Stimulated activated CD8-positive, alpha-beta memory T cell treated with anti-CD3 and anti-CD28 coated beads, Interleukin-4, amount 100 ng/mL, for 48 hours (primary cell): Measurements from ENCODE around the gene BRINP2.

Experiments
- DNase-seq: peaks from one replicate; pipeline ENCODE4 v3.0.0-alpha.2; 2020

The BRINP2 gene, protein sequence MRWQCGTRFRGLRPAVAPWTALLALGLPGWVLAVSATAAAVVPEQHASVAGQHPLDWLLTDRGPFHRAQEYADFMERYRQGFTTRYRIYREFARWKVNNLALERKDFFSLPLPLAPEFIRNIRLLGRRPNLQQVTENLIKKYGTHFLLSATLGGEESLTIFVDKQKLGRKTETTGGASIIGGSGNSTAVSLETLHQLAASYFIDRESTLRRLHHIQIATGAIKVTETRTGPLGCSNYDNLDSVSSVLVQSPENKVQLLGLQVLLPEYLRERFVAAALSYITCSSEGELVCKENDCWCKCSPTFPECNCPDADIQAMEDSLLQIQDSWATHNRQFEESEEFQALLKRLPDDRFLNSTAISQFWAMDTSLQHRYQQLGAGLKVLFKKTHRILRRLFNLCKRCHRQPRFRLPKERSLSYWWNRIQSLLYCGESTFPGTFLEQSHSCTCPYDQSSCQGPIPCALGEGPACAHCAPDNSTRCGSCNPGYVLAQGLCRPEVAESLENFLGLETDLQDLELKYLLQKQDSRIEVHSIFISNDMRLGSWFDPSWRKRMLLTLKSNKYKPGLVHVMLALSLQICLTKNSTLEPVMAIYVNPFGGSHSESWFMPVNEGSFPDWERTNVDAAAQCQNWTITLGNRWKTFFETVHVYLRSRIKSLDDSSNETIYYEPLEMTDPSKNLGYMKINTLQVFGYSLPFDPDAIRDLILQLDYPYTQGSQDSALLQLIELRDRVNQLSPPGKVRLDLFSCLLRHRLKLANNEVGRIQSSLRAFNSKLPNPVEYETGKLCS

DNA sequence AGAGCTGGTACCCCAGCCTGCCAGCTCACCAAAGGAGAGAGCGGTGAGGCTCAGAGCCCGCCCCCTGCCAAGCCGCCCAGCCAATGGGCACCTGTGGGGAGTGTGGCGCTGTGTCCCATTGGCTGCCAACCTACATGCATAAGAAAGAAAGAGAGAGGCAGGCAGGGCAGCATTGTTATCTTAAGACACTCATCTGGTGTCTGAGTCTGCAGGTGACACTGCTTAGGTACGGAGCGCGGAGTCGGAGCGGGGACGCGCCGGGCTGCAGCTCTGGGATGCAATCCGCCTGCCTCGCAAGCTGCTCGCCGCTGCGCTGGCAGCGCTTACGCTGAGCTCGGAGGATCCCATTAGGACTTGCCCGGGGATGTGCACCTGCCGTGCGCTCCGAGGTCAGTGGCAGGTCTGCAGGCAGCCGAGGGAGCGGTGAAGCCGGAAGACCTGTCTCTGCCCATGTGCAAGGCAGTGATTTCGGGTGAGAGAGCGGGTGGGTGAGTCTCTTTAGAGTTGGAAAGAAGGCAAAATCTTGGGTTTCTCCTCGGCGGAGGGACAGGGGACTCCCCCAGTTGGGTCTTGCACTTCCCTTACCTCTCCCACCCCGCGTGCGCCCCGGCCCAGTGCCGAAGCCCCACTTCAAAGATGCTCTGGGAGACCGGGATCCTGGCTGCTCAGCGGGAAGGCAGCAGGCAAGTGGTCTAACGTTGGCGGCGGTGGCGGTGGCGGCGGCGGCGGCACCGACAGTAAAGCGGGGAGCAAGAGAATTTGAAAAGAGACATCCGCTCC lies at the start of gene BRINP2:
Gene BRINP2 (plus strand): TSS at position 203 of the 780 bp plus-strand sequence. CDS start 58,919 bp downstream, outside the sequence.
- no peak for DNase-seq

DNA sequence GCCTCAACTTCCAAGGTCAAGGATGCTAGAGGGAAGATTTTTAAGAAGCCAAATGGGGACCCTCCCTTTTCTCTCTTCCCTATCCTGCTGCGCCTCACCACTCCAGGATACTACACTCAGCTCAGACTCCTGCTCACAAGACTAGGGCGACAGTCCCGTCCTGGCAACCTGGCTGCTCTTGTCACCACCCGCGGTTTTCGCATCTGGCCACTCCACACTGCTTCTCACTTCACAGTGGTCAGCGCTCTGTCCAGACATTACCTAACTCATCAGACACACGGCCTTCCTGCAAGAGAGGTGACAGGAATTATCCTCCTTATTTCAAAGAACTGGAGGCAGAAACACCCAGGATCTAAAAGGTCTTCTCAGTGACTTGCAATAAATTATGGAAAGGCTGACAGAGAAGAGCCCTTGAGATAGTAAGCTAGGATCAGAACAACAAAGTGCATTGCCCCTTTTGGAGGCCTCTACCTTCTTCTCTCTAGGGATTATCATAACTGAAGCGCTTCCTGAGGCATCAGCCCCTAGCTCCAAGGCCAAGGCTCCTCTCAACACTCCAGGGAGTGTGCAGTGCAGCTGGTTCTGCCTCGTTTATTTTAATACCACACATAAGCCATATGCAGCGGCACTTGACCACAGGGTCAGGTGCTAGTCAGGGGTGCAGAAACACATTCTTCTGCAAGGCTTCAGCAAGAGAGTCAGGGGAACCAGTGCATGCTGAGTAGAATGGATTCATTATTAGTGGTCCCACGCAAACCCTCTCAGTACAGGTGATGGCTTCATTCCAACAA lies 48.1 kb upstream of the BRINP2 start:
- DNase-seq = no peak

DNA sequence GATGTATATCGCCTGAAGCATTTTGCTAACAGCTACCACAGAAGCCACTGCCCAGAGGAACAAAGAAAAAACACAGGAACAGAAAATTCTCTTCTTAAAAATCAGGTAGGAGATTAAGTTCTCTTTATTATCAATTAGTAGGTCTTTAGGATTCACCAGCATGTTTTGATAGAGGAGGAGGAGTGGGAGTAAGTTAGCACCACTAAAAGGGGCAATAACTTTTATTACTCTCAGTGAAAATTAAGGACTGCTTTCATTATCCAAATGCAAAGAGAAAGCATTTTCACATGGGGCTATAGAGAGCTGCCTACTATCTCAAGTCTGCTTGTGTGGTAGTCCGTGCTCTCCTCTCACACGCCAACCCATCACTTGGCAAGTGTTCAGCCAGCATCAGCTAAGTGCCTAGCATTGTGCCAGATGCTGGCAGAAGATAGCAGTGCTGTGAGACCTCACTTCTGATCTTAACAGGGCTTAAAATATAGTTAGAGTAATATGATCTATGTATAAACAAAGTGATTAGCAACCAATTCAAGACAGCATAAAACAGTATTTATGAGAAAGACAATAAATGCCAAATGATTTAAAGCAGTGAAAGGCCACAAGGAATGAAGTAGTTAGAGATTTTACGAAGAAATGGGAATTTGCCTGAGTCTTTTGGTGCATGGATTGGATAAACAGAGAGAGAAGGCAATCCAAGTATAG lies 46.0 kb upstream of the BRINP2 start:
- DNase-seq = no peak

DNA sequence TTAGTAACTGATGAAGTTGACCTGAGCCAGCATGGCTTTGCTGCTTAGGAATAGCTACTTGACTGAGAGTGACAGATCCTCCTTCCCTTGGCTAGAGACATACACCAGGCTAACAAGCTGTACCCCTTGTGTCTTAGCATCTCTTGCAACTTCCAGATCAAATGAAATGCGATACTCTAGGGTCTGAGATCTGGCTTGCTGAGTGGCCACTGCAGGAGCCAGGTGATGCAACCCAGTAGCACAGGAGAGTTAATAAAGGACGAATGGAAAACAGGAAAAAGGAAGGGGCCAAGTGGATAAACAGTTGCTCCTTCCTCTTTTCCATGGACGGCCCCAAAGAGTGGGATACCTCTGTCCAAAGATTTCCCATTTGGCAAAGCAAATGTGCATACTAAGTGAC lies 44.5 kb upstream of the BRINP2 start:
- no peak for DNase-seq

DNA sequence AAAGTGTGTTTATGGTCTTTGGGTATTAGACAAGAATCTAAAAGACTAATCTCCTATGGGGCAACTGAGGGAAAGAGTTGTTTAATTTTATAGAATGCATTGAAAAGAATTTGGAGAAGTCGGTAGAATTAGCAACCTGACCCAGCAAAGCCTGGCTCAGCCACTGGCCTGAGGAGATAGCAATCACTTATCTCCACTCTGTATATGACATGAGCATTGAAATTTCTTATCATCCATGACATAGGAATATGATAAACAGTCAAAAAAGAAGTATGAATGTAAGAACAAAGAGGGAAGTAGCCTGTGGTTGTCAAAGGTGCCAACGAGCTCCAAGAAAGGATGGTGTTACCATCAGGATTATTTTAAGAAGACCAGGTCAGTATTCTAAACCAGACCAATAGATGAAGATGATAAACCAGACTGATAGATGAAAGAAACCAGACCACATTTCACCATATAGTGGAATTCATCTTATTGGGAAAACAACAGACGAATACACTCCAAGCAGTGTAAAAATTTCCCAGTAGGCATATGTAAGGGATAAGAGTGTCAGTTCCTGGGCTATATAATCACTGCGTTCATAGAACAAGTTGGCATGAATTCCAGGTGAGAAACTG lies 42.0 kb upstream of the BRINP2 start:
- DNase-seq = no peak

DNA sequence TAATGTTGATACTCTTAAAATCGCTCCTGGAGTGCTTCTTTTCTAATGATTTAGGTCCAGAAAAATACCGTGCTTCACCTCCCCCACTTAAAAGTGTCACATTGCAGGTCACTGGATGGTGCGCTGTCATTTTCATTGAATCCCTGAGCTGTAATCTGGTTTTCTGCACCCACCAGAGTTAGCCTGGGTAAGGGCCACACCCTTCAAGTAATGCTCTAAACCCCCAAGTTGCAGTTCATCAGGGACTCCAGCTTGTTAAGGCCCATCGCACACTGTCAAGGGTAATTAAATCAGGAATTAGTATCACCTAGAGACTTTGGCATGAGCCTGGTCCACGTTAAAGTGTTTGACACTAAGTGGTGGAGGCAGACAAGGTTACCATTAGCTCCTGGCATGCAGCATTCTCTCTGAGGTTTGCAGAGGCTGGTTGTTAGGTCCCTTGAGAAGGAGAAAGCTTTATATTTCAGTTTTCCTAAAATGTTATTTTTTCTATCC lies 40.3 kb upstream of the BRINP2 start:
- no peak for DNase-seq

DNA sequence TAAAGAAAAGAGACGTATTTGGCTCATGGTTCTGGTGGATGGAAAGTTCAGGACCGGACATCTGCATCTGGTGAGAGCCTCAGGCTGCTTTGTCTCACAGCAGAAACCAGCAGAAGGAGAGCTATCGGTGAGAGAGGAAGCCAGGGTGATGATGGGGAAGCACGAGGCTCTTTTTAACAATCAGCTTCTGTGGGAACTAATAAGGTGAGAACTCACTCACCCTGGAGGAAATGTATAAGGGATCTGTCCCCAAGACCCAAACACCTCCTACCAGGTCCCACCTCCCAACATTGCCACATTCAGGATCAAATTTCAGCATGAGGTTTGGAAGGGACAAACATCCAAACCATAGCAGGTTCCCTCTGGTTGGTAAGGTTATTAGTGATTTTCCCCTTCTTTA lies 39.0 kb upstream of the BRINP2 start:
- DNase-seq = no peak

DNA sequence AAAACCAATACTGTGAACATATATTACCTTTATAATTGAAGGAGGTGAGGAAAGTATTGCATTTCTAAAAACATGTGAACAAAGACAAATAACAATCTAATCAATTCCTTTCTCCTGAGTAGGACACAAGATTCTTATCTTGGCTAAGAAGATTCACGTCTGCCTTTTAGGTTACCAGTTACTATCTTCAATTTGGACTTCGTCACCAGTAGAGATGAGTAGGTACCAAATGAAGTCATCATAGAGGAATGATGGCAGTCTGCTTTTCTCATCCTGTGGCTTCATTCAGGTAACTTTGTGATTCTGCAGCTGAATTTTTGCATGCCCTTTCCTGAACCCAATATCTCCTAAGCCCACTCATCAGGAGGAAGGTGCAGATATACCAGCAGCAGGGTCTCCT lies 38.6 kb upstream of the BRINP2 start:
- DNase-seq = no peak

DNA sequence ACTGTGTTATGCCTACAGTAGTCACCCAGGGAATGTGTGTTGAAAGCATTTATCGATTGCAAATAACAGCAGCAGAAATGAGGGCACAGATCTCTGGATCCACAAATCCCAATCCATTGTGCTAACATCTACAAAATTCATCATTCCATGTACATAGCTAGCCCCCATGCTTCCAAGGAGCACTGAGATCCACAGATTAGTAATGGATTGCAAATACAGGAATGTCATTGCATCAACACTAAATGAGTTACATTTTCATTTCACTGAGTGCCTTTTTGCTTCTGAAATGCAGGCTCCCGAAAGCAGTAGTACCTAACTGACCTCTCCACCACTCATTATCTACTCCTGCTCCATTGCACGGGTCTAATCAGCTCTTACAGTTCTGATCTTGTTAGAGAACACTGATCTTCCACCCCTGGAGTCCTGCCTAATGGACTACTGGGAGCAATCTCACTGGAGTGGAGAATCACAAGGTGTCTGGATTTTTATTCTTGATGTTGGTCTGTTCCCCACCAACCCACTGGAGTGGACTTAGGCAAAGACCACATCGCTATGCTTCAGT lies 36.7 kb upstream of the BRINP2 start:
- no peak for DNase-seq

DNA sequence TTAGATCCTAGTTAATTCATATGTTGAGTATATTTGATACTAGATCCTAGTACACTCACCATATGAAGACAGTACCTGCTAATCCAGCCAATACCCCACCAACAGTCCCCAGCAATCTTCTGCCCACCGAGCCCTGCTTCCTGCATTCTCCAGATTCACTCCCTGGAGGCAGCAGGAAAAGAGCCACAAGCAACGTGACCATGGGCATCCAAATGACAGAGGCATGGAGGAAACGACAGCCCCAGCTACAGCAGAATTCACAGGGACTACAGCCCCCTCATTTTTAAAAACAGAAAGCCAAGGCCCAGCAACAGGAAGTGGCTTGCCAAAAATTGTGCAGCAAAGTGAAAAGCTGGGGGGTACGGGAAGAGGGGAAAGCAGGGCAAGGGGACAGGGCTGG lies 35.5 kb upstream of the BRINP2 start:
- no peak for DNase-seq

DNA sequence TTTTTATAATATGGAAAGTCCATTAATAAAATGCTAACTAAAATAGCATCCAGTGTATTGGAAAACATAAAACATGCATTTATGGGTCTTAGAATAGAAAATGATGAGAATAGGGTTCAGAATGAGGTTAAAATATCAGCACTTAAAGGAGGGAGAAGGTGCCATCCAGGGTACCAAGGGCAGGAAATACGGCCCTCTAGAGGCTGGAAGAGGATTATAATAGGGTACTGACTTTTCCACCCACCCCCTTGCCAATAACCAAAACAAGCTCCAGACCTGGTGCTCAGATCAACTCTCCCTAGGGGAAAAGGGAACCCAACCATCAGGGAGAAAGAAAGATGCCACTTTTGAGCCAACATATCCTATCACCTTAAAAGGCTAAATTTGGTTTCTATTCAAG lies 32.9 kb upstream of the BRINP2 start:
- DNase-seq = no peak

DNA sequence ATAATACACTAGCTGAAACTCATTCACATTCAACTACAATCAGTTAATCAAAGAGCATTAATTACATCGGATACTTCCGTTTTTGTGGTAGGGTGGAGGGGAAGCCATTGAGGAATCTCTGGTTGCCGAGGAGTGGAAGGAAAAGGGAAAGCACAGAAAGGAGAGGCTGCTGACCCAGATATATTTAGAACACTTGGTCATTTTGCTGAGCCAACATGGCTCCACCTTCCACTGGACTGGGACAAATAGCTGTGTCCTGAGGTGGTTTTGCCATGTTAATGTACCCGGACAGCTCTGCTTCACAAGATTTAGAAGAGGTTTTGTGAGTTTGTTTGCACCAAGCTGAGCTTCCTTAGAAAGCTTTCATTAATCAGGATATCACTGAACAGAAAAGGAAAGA lies 32.4 kb upstream of the BRINP2 start:
- no peak for DNase-seq

DNA sequence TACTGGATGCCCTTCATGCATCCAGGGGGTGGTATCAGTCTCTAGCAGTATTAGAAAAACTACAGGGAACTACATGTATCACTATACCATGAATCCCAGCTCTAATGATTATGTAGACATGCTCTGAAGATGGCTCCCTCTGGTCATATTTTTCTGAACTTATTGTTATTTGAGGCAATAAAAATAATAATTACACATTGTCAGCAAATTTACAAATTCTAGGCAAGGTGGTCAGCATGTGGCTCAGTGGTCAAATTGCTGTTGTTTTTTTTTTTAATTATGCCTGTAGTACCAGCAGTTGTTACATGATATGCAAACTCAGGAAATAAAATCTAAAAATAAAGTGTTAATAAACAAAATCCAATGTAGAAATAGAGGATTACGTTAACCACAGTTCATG lies 28.7 kb upstream of the BRINP2 start:
- no peak for DNase-seq

DNA sequence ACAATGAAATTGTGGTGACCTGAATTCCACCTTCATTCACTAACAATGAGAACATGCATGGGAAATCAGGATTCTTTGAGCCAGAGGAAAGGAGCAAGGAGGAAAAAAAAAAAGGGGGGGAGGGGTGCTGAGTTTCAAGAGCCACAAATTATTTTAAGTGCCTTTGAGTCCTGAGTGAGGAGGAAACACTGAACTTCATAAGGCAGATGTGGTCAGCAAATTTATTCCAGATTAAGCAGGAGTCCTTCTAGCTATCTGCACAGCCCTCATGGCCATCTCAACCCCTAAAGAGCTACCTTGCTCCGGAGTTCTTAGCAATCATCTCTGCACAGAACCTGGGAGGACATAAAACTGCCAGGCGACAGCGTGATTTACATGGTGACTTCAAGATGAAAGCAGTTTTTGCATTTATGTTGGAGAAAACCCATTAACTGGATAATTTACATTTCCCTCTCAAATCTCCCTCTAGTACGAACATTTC lies 27.9 kb upstream of the BRINP2 start:
- no peak for DNase-seq

DNA sequence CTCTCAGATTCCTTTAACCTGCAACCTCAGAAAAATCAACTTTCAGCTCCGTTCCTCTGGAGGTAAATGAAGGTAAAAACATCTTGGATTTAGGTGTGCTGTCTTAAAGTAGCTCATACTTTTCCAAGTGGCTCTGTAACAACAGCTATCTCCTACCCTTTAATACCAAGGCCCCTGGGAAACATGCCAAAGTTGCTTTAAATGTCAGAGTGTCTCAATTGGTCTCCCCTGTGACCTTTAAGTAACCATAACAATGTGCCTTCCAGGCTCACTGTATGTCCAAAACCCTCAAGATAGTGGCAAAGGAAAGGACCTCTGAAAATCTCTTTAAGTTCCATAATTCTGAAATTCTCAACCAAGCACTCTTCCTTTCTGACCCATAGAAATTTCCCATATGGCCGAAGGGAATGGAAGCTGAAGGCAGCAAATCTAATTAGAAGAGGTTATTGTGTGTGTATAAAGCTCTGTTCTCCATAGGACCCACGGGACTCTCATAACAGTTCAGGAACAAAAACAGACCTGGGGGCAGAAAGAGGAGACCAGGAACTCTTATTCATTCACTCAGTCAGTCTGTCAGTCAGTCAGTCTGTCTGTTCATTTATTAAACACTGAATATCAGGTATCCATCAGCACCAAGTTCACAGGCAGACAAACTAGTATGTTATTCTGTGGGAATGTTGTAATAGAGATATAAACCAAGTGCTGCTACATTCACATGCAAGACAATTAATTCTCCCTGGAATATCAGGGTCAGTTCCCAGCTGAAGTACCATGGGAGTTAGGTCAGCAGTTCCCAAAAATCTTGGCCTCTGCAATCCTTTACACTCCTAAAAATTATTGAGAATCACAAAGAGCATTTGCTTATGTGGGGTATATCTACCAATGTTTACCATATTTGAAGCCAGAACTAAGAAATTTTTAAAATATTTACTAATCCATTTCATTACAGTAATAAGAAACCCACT lies 25.4 kb upstream of the BRINP2 start:
- no peak for DNase-seq

DNA sequence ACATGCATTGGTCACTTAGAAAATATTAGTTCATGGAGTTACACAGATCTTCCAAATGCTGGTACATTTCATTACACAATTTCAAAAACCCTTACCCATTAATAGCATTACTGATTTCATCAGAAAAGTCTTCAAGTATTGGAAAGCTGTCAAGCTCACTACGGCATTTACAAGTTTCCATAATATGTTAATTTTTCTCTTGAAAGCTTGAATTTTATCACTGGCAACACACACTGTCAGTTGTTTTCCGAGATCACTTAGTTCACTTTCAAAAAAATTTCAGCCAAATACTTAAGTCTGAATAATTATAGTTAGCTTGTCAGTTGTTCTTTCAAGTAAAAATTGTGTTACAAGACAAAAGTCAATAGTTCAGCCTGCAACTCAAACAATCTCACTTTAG lies 24.3 kb upstream of the BRINP2 start:
- DNase-seq = no peak

DNA sequence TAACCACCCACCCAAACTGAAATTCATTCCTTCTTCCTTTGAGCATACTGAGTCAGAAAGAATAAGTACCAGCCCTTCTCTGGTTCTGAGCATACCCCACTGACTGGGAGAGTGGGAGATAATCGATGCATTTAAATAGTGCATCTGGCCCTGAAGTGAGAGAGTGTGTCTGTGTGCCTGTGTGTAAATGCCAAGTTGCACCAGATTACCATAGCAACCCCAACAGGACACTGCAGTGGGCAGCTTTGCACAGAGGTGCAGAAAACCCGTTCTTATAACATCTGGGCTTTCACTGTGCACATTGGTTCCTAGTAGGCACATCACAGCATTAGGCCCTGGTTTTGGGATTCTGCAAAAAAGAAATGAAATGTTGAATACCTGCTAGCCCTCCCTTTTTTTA lies 8.5 kb upstream of the BRINP2 start:
- DNase-seq = no peak

DNA sequence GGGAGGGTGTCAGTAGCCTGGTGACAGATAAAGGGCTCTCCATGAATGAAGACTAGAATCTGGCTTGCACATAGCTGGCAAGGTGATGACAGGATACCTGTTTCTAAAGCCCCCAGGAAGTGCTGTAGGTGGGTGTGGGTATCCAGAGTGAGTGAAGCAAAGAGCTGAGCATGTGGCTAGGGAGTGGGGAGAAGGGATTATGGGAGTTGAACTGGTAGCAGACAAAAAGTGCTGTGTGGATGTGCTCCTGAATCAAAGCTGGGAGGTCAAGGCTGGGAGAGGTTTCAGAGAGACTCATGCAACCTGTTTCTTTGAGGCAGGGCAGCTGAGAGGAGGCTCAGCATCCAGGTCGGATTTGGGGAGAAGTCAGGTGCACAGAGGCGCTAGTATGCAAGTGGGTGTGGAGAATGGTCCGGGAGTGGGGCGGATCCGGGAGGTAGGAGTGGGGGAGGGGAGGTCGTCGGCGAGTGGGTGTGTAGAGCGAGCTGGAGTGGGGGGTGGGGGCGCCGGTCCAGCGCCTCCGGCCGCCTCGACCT lies 6.8 kb upstream of the BRINP2 start:
- no peak for DNase-seq

DNA sequence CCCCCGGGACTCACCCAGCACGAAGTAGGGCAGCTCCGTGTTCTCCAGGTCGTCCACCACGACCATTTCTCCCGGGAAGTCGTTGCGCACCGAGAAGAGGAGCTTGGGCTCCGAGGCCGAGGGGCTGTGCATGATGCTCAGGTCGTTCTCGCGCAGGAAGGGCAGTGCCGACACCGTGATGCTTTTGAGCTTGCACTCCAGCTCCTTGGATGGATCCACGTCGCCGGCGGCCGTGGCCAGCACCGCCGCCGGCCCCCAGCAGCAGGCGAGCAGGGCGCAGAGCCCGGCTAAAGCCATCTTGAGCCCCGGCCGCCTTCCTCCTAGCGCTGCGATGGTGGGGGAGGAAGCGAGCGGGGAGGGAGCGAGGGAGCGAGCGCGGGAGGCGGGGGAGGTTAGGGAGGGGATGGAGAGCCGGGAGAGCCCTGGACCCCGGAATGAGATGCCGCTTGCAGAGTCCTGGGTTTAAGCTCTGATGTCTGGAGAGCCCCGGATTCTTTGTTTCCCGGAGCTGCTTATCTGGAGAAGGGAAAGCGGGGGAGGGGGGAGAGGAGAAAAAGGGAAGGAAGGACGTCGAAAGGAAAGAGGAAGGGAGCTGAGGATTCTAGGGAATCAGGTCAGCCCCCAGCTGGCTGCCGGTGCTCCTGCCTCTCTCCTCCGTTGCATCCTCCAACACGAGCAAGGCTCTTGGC lies 6.2 kb upstream of the BRINP2 start, which contains the start of gene ASTN1:
Gene ASTN1 (minus strand): TSS at position 333 of the 689 bp plus-strand sequence. CDS start 36 bp downstream, at position 297.
- DNase-seq = no peak
